NCI-H345 treated with DMSO at 0.1 percent for 48 hours (cell line): ENCODE measurements around the gene CENPP.

ENCODE experiments used
- DNase-seq: peaks from one replicate; lab custom pipeline; 2025; ENCODE audit not compliant: unreplicated experiment; lab: John Stamatoyannopoulos, UW

The CENPP gene

GRCh38 chr9:92503156-92503555, 177.4 kb downstream of the CENPP start:
- no peak for DNase-seq

GRCh38 chr9:92504881-92505280, 179.1 kb downstream of the CENPP start:
- no peak for DNase-seq

GRCh38 chr9:92506184-92506857, 180.6 kb downstream of the CENPP start:
- no peak for DNase-seq

GRCh38 chr9:92507005-92507404, 181.3 kb downstream of the CENPP start:
- no peak for DNase-seq

GRCh38 chr9:92507496-92507895, 181.7 kb downstream of the CENPP start:
- no peak for DNase-seq

- no peak for DNase-seq
Measured at GRCh38 chr9:92508018-92508820, 182.5 kb downstream of the CENPP start.

- DNase-seq = no peak
Measured at GRCh38 chr9:92509050-92509449, 183.3 kb downstream of the CENPP start.

GRCh38 chr9:92510747-92511146, 185.0 kb downstream of the CENPP start:
- no peak for DNase-seq

- DNase-seq = no peak
Measured at GRCh38 chr9:92512622-92513021, 186.9 kb downstream of the CENPP start.

- no peak for DNase-seq
Measured at GRCh38 chr9:92513349-92513748, 187.6 kb downstream of the CENPP start.

GRCh38 chr9:92514635-92515034, 188.9 kb downstream of the CENPP start:
- DNase-seq = no peak

GRCh38 chr9:92516521-92516920, 190.8 kb downstream of the CENPP start:
- DNase-seq = no peak

- no peak for DNase-seq
Measured at GRCh38 chr9:92517046-92517445, 191.3 kb downstream of the CENPP start.

GRCh38 chr9:92518199-92518598, 192.4 kb downstream of the CENPP start:
- DNase-seq = no peak

- DNase-seq = no peak
Measured at GRCh38 chr9:92520837-92521236, 195.1 kb downstream of the CENPP start.

- no peak for DNase-seq
Measured at GRCh38 chr9:92522983-92523970, 197.5 kb downstream of the CENPP start.

GRCh38 chr9:92524881-92525280, 199.1 kb downstream of the CENPP start:
- DNase-seq = no peak

GRCh38 chr9:92525306-92525705, 199.6 kb downstream of the CENPP start:
- DNase-seq = no peak

- no peak for DNase-seq
Measured at GRCh38 chr9:92527291-92527828, 201.6 kb downstream of the CENPP start.

- no peak for DNase-seq
Measured at GRCh38 chr9:92527832-92528521, 202.2 kb downstream of the CENPP start.

- DNase-seq = no peak
Measured at GRCh38 chr9:92528522-92528849, 202.7 kb downstream of the CENPP start.
